Measurements from ENCODE around the gene SPI1.

- no peak for TF ChIP-seq SUZ12 (IDR thresholded peaks at IDR 0.05; ENCODE audit: extremely low read depth, insufficient read depth, insufficient read length)
- no peak for TF ChIP-seq YY1 (IDR thresholded peaks at IDR 0.05; ENCODE audit: insufficient read depth, insufficient read length)
- TF ChIP-seq ZNF274 (IDR thresholded peaks at IDR 0.05; ENCODE audit: low read depth, low read length) = no peak
Observed at GRCh38 chr11:47369676-47370075, 8.7 kb downstream of the SPI1 start.

Measured in NT2/D1 (cell line).